ENCODE measurements around the gene ALG5.

Gene ALG5

GRCh38 chr13:36966404-36966803 lies 32.7 kb downstream of the ALG5 start:
- no peak overlapping the region for H3K4me3 ChIP-seq (ENCODE audit: control insufficient read depth, low read depth, low read length)
- TF ChIP-seq CTCF (IDR thresholded peaks at IDR 0.05; ENCODE audit: control insufficient read depth, insufficient read depth, low read depth, low read length, missing control alignments): no peak
- DNase-seq (ENCODE audit: low read depth): no peak

- no peak for TF ChIP-seq CTCF (IDR thresholded peaks at IDR 0.05; ENCODE audit: control insufficient read depth, insufficient read depth, low read depth, low read length, missing control alignments)
- DNase-seq (ENCODE audit: low read depth): peak; percentile 49
- H3K4me3 ChIP-seq (ENCODE audit: control insufficient read depth, low read depth, low read length): no peak overlapping the region
These were observed 33.4 kb downstream of the ALG5 start for GRCh38 chr13:36965767-36966166.

GRCh38 chr13:36959456-36960116 lies 39.6 kb downstream of the ALG5 start:
- TF ChIP-seq CTCF (IDR thresholded peaks at IDR 0.05; ENCODE audit: control insufficient read depth, insufficient read depth, low read depth, low read length, missing control alignments): no peak
- H3K4me3 ChIP-seq (ENCODE audit: control insufficient read depth, low read depth, low read length): no peak overlapping the region
- DNase-seq (ENCODE audit: low read depth): no peak

GRCh38 chr13:36954542-36954941 lies 44.6 kb downstream of the ALG5 start:
- TF ChIP-seq CTCF (IDR thresholded peaks at IDR 0.05; ENCODE audit: control insufficient read depth, insufficient read depth, low read depth, low read length, missing control alignments): no peak
- no peak for DNase-seq (ENCODE audit: low read depth)
- no peak overlapping the region for H3K4me3 ChIP-seq (ENCODE audit: control insufficient read depth, low read depth, low read length)

GRCh38 chr13:36950920-36951319 lies 48.2 kb downstream of the ALG5 start:
- H3K4me3 ChIP-seq (ENCODE audit: control insufficient read depth, low read depth, low read length): no peak overlapping the region
- no peak for TF ChIP-seq CTCF (IDR thresholded peaks at IDR 0.05; ENCODE audit: control insufficient read depth, insufficient read depth, low read depth, low read length, missing control alignments)
- DNase-seq (ENCODE audit: low read depth): no peak

- TF ChIP-seq CTCF (IDR thresholded peaks at IDR 0.05; ENCODE audit: control insufficient read depth, insufficient read depth, low read depth, low read length, missing control alignments): no peak
- no peak for DNase-seq (ENCODE audit: low read depth)
- H3K4me3 ChIP-seq (ENCODE audit: control insufficient read depth, low read depth, low read length): no peak overlapping the region
These were observed 48.8 kb downstream of the ALG5 start for GRCh38 chr13:36950330-36950729.
